A673 (cell line): Measurements from ENCODE around the gene CYP4F2. TPM values are rescaled to one million over a fixed set of nuclear protein-coding genes. Genes with fewer than 3 reads are reported as not detected.
"Not testable (repeated sequence)": the region's sequence is repeated elsewhere in the genome, so short reads cannot be mapped to it uniquely, and the experiment has no call there.

Source experiments
- BruUV-seq: library from RNA; stranded (reverse); fragments of 400-500 nt; replicated peaks from 2 replicates; lab custom pipeline; 2021; lab: Mats Ljungman, UMichigan
- CTCF ChIA-PET: fragments of 300-600 bp; sonication (Branson Sonifier 250); formaldehyde crosslinking; loops from one replicate; lab custom pipeline; 2022; ENCODE audit warnings: antibody characterized with exemption; lab: Charles Lee
- POLR2A ChIA-PET: fragments of 300-600 bp; sonication (Branson Sonifier 250); formaldehyde crosslinking; loops from one replicate; lab custom pipeline; 2022; ENCODE audit warnings: antibody characterized with exemption; ENCODE audit not compliant: low non-redundant PET; lab: Charles Lee
- DNase-seq: peaks from one replicate; pipeline ENCODE4 v3.0.0-alpha.2; 2015; ENCODE audit warnings: low spot score
- H3K27ac ChIP-seq: fragments of 200-600 bp; sonication (generic); 2 replicates; pipeline ENCODE4 v1.5.1; 2016; ENCODE audit warnings: mixed run types, low read depth, mild to moderate bottlenecking, mixed read lengths, antibody characterized with exemption, low read length; ENCODE audit not compliant: poor library complexity, severe bottlenecking
- H3K27me3 ChIP-seq: fragments of 200-600 bp; sonication (generic); replicated peaks from 2 replicates; pipeline ENCODE4 v1.6.1; 2017; ENCODE audit warnings: mixed run types, low read depth, mild to moderate bottlenecking, mixed read lengths, antibody characterized with exemption, low read length; ENCODE audit not compliant: insufficient read depth, poor library complexity
- H3K36me3 ChIP-seq: fragments of 200-600 bp; sonication (generic); 2 replicates; pipeline ENCODE4 v1.6.1; 2016; ENCODE audit warnings: mixed run types, mild to moderate bottlenecking, mixed read lengths, antibody characterized with exemption, low read length; ENCODE audit not compliant: insufficient read depth, poor library complexity, severe bottlenecking
- H3K4me1 ChIP-seq: fragments of 200-600 bp; sonication (generic); 2 replicates; pipeline ENCODE4 v1.6.1; 2017; ENCODE audit warnings: mixed run types, mild to moderate bottlenecking, mixed read lengths, antibody characterized with exemption, low read length; ENCODE audit not compliant: insufficient read depth, poor library complexity, severe bottlenecking
- H3K4me3 ChIP-seq: fragments of 200-600 bp; sonication (generic); 2 replicates; pipeline ENCODE4 v1.5.1; 2016; ENCODE audit warnings: low read depth, mixed run types, mild to moderate bottlenecking, mixed read lengths, low read length; ENCODE audit not compliant: poor library complexity, severe bottlenecking
- H3K9me3 ChIP-seq: fragments of 200-600 bp; sonication (generic); 2 replicates; pipeline ENCODE4 v1.6.1; 2016; ENCODE audit warnings: mixed run types, low read depth, mild to moderate bottlenecking, mixed read lengths, antibody characterized with exemption, low read length; ENCODE audit not compliant: poor library complexity, severe bottlenecking
- EZH2 ChIP-seq: fragments of 200-600 bp; sonication (generic); IDR thresholded peaks from 2 replicates; pipeline ENCODE4 v1.6.1; 2017; ENCODE audit warnings: borderline replicate concordance, low read depth, mild to moderate bottlenecking, mixed read lengths, antibody characterized with exemption, low read length; ENCODE audit not compliant: poor library complexity, severe bottlenecking
- intact Hi-C: fragments of 100-400 bp; cut with micrococcal nuclease; formaldehyde crosslinking; loops from one replicate; pipeline ENCODE4 v1.10.0; 2022; ENCODE audit not compliant: unreplicated experiment
- total RNA-seq: library from RNA; stranded (reverse); gene quantifications from 2 replicates; pipeline ENCODE4 v1.2.3, GENCODE V29; 2021
- TF ChIP-seq, protein P1 (sequence below): fragments of 300-800, 200-600 bp; sonication (generic); conservative IDR thresholded peaks from 2 replicates; pipeline ENCODE4 v1.5.1; 2017; ENCODE audit warnings: low read depth, mild to moderate bottlenecking, antibody characterized with exemption, low read length, moderate library complexity, mixed read lengths

The CYP4F2 gene
- total RNA-seq, 1 experiment from 2014 or later, result not detected

DNA sequence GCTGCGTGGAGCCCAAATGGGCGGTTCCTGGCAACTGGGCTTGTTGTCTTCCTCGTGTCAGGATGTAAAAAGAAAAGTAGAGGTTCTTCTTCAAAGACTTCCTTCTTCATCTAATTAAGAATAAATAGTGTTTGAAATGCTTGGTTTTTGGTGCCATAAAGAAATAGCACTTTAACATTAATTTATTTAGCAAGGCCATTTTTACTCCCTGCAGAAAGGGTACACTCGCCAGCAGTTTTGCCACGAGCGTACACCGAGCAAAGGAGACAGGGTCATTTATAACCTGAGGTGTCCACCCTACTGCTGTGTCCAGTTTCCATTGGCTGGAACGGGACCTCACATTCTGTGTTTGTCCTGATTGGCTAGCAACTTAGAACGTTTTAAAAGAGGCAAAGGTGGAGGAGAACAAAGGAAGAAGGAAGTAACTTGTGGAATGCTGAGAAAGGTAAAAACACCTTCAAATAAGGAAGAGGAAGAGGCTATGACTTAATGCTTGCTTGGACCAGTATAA, 60.6 kb downstream of the CYP4F2 start:
- H3K9me3 ChIP-seq, result no peaks in the 10 kb centered on the region
- TF ChIP-seq, protein P1, sequence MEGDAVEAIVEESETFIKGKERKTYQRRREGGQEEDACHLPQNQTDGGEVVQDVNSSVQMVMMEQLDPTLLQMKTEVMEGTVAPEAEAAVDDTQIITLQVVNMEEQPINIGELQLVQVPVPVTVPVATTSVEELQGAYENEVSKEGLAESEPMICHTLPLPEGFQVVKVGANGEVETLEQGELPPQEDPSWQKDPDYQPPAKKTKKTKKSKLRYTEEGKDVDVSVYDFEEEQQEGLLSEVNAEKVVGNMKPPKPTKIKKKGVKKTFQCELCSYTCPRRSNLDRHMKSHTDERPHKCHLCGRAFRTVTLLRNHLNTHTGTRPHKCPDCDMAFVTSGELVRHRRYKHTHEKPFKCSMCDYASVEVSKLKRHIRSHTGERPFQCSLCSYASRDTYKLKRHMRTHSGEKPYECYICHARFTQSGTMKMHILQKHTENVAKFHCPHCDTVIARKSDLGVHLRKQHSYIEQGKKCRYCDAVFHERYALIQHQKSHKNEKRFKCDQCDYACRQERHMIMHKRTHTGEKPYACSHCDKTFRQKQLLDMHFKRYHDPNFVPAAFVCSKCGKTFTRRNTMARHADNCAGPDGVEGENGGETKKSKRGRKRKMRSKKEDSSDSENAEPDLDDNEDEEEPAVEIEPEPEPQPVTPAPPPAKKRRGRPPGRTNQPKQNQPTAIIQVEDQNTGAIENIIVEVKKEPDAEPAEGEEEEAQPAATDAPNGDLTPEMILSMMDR, result no peak
- no peak for TF ChIP-seq EZH2
- H3K4me3 ChIP-seq, result peak overlapping the region; percentile 63
- peaks cover 4% of the 10 kb centered on the region for H3K4me1 ChIP-seq
- ChIA-PET POLR2A (interaction anchor here (0.6 kb wide), 2 partner anchors 10 to 313 kb away, joined by 4 to 11 read pairs; no protein-coding TSS in a partner anchor), CTCF (no interaction called here)
- no peak for DNase-seq
- intact Hi-C loops, result no loop called here
- TSS peak; percentile 91 for BruUV-seq
- H3K27ac ChIP-seq, result peak overlapping the region; percentile 92
- H3K27me3 ChIP-seq, result peaks cover 6% of the 10 kb centered on the region
- H3K36me3 ChIP-seq, result no peaks in the 10 kb centered on the region

DNA sequence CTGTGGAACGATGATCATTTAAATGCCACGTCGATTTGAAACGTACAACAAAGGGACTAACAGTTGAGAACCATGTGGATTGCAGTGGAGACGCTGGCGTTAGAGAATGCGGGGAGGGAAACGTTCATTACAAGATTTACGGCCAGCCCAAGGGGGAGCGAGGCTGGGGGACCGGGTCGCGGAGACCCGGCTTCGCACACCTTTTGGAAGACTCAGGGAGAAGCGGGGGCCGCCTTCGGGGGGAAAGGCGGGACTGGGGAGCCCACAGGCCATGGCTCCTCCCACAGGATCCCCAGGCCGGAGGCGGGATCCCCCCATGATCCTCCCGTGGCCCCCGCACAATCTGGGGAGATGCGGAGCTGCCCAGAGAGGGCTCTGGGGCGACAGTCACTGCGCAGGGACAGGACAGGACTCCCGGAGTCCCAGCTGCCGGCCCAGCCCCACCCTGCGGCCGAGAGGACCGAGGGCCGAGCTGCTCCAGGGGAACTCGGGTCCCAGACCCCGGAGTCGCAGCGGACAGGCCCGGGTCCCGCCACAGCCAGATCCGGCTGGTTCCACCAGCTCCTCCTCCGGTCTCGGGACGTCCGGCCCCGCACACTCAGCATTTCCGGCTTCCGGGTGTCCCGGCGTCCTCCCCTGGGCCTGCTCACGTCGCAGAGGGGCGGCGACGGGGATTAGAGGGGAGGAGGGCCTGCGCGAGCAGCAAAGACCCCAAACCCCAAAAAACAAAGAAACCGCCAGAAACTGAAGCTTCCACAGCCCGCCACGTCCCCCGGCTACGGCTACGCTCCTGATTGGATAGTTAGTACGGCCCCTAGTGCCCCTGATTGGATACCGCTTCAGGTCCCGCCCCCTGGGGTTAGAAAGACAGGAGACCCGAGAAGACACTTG, 61.3 kb downstream of the CYP4F2 start:
- H3K4me1 ChIP-seq, result peaks cover 4% of the 10 kb centered on the region
- peaks cover 7% of the 10 kb centered on the region for H3K27me3 ChIP-seq
- H3K27ac ChIP-seq, result peak overlapping the region; percentile 92
- H3K36me3 ChIP-seq, result no peaks in the 10 kb centered on the region
- TF ChIP-seq, protein P1, result no peak
- TF ChIP-seq EZH2, result no peak
- H3K9me3 ChIP-seq, result no peaks in the 10 kb centered on the region
- TSS peak; percentile 85 for BruUV-seq
- POLR2A ChIA-PET, result interaction anchor here (0.6 kb wide), 2 partner anchors 22 to 314 kb away, joined by 4 read pairs; no protein-coding TSS in a partner anchor
- intact Hi-C loops, result no loop called here
- CTCF ChIA-PET, result no interaction called here
- peak overlapping the region; percentile 63 for H3K4me3 ChIP-seq
- peak; percentile 97 for DNase-seq

DNA sequence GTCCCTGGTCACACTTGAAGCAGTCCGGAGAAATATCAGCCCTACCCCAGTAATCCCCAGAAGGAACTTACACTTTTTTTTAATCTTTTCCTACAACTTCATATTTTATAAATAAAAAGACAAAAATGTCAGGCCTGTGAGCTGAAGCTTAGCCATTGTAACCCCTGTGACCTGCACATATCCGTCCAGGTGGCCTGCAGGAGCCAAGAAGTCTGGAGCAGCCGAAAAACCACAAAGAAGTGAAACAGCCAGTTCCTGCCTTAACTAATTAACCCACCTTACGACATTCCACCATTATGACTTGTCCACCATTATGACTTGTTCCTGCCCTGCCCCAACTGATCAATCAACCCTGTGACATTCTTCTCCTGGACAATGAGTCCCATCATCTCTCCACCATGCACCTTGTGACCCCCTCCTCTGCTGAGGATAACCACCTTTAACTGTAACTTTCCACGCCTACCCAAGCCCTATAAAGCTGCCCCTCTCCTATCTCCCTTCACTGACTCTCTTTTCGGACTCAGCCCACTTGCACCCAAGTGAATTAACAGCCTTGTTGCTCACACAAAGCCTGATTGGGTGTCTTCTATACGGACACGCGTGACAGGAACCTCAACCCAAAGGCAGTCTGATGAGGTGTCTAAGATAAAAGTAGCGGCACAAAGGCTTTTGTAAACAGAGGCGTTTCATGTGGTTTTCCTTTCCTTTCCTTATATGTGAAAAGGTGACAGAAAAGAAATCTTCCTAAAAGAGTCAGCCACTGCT, 62.1 kb downstream of the CYP4F2 start:
- H3K4me3 ChIP-seq, result peak overlapping the region; percentile 63
- H3K36me3 ChIP-seq, H3K9me3 ChIP-seq, H3K4me1 ChIP-seq, intact Hi-C loops, DNase-seq, BruUV-seq, H3K27me3 ChIP-seq, CTCF ChIA-PET: not testable (repeated sequence)
- H3K27ac ChIP-seq, result peak overlapping the region; percentile 92
- POLR2A ChIA-PET, result interaction anchor here (0.6 kb wide), 1 partner anchor 145 kb away, joined by 3 read pairs; no protein-coding TSS in a partner anchor

DNA sequence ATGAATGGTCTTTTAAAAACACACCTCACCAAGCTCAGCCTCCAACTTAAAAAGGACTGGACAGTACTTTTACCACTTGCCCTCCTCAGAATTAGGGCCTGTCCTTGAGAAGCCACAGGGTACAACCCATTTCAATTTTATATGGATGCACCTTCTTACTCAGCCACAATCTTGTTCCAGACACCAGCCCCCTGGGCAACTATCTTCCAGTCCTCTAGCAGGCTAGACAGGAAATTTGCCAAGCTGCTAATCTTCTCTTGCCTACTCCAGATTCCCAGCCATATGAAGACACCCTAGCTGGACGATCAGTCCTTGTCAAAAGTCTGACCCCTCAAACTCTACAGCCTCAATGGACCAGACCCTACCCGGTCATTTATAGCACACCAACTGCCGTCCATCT, 63.6 kb downstream of the CYP4F2 start:
- H3K27ac ChIP-seq, intact Hi-C loops, H3K36me3 ChIP-seq, DNase-seq, H3K4me3 ChIP-seq, H3K9me3 ChIP-seq, CTCF ChIA-PET, BruUV-seq, POLR2A ChIA-PET, H3K4me1 ChIP-seq: not testable (repeated sequence)
- peaks cover 21% of the 10 kb centered on the region for H3K27me3 ChIP-seq
